Measurements from ENCODE around the gene GPX3. TPM values are rescaled to one million over a fixed set of nuclear protein-coding genes. Genes with fewer than 3 reads are reported as not detected.

The GPX3 gene
- total and polyA plus RNA-seq, 2 of the 13 experiments (the other 11 are each of a cell fraction or from before 2014, with no cell fraction given) = 33.8 to 1,892 TPM

DNA sequence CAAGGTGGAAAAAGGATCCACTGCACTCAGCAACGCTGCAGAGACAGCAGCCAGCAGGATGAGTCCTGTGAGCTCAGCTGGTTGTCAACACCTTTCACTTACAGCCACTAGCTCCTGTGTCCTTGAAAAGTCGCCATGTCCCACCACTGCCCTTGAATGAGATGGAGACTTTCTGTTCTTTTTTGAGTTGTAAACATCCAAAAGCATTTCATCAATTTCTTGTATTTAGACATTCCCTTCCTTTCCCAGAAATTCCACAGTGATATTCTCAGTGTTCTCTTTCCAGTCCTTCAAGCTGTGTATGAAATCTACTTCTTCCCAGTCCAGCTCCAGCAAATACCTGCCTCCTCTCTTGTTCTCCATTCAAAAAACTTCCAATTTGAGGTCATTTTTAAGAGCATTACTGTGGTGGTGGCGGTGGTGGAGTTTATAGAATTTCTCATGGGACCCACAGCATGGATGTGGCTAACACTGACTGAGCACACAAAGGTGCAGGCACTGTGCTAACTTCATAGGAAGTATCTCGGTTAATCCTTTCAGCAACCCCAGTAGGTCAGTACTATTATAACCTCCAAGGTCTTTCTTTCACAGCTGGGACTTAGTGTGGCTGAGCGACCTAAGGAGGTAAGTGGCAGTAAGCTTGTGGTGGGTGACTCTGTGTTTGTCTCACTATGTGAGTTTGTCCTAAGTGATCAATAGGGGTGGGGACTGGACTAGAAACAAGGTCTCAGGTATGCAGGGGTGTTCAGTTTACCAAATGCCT lies 15.0 kb upstream of the GPX3 start (continued):
- TF ChIP-seq, protein P1, sequence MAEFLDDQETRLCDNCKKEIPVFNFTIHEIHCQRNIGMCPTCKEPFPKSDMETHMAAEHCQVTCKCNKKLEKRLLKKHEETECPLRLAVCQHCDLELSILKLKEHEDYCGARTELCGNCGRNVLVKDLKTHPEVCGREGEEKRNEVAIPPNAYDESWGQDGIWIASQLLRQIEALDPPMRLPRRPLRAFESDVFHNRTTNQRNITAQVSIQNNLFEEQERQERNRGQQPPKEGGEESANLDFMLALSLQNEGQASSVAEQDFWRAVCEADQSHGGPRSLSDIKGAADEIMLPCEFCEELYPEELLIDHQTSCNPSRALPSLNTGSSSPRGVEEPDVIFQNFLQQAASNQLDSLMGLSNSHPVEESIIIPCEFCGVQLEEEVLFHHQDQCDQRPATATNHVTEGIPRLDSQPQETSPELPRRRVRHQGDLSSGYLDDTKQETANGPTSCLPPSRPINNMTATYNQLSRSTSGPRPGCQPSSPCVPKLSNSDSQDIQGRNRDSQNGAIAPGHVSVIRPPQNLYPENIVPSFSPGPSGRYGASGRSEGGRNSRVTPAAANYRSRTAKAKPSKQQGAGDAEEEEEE (CRISPR knock-in tag; IDR thresholded peaks at IDR 0.05; ENCODE audit: borderline replicate concordance) = no peak
- TF ChIP-seq ZNF441 (CRISPR knock-in tag; IDR thresholded peaks at IDR 0.05; ENCODE audit: borderline replicate concordance) = peak; percentile 38; the same call in 1 of the 2 replicates
- TF ChIP-seq MED1 (CRISPR knock-in tag; IDR thresholded peaks at IDR 0.05) = peak; percentile 81
- TF ChIP-seq SRSF4 (IDR thresholded peaks at IDR 0.05; ENCODE audit: low read depth, low read length, poor library complexity, severe bottlenecking) = no peak
- TF ChIP-seq, protein P2, sequence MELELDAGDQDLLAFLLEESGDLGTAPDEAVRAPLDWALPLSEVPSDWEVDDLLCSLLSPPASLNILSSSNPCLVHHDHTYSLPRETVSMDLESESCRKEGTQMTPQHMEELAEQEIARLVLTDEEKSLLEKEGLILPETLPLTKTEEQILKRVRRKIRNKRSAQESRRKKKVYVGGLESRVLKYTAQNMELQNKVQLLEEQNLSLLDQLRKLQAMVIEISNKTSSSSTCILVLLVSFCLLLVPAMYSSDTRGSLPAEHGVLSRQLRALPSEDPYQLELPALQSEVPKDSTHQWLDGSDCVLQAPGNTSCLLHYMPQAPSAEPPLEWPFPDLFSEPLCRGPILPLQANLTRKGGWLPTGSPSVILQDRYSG (CRISPR knock-in tag; IDR thresholded peaks at IDR 0.05) = no peak
- TF ChIP-seq SMARCC2 (IDR thresholded peaks at IDR 0.05) = no peak
- TF ChIP-seq KAT8 (CRISPR knock-in tag; IDR thresholded peaks at IDR 0.05) = no peak
- TF ChIP-seq KDM4B (CRISPR knock-in tag; IDR thresholded peaks at IDR 0.05) = no peak
- no peak for TF ChIP-seq NFRKB (IDR thresholded peaks at IDR 0.05)
- no peak for TF ChIP-seq ZNF782 (CRISPR knock-in tag; IDR thresholded peaks at IDR 0.05; ENCODE audit: borderline replicate concordance)
- no peak for TF ChIP-seq ZFP82 (CRISPR knock-in tag; IDR thresholded peaks at IDR 0.05; ENCODE audit: borderline replicate concordance)
- no peak for TF ChIP-seq HNRNPK (IDR thresholded peaks at IDR 0.05; ENCODE audit: low read depth, low read length, poor library complexity, severe bottlenecking)
- TF ChIP-seq, protein P3, sequence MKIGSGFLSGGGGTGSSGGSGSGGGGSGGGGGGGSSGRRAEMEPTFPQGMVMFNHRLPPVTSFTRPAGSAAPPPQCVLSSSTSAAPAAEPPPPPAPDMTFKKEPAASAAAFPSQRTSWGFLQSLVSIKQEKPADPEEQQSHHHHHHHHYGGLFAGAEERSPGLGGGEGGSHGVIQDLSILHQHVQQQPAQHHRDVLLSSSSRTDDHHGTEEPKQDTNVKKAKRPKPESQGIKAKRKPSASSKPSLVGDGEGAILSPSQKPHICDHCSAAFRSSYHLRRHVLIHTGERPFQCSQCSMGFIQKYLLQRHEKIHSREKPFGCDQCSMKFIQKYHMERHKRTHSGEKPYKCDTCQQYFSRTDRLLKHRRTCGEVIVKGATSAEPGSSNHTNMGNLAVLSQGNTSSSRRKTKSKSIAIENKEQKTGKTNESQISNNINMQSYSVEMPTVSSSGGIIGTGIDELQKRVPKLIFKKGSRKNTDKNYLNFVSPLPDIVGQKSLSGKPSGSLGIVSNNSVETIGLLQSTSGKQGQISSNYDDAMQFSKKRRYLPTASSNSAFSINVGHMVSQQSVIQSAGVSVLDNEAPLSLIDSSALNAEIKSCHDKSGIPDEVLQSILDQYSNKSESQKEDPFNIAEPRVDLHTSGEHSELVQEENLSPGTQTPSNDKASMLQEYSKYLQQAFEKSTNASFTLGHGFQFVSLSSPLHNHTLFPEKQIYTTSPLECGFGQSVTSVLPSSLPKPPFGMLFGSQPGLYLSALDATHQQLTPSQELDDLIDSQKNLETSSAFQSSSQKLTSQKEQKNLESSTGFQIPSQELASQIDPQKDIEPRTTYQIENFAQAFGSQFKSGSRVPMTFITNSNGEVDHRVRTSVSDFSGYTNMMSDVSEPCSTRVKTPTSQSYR (CRISPR knock-in tag; IDR thresholded peaks at IDR 0.05; ENCODE audit: borderline replicate concordance) = no peak
- TF ChIP-seq NR2C2 (CRISPR knock-in tag; IDR thresholded peaks at IDR 0.05; ENCODE audit: borderline replicate concordance) = no peak
- no peak for TF ChIP-seq MED8 (CRISPR knock-in tag; IDR thresholded peaks at IDR 0.05; ENCODE audit: insufficient replicate concordance)
- TF ChIP-seq NR2F1 (CRISPR knock-in tag; IDR thresholded peaks at IDR 0.05) = no peak
- TF ChIP-seq, protein P4, sequence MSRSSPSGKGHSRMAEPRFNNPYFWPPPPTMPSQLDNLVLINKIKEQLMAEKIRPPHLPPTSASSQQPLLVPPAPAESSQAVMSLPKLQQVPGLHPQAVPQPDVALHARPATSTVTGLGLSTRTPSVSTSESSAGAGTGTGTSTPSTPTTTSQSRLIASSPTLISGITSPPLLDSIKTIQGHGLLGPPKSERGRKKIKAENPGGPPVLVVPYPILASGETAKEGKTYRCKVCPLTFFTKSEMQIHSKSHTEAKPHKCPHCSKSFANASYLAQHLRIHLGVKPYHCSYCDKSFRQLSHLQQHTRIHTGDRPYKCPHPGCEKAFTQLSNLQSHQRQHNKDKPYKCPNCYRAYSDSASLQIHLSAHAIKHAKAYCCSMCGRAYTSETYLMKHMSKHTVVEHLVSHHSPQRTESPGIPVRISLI (CRISPR knock-in tag; IDR thresholded peaks at IDR 0.05; ENCODE audit: borderline replicate concordance) = no peak
- TF ChIP-seq ZNF598 (CRISPR knock-in tag; IDR thresholded peaks at IDR 0.05; ENCODE audit: borderline replicate concordance) = no peak
- no peak for TF ChIP-seq ZNF143 (CRISPR knock-in tag; IDR thresholded peaks at IDR 0.05)
- TF ChIP-seq ZNF652 (CRISPR knock-in tag; IDR thresholded peaks at IDR 0.05; ENCODE audit: borderline replicate concordance, low read depth) = no peak
- TF ChIP-seq ADNP (CRISPR knock-in tag; IDR thresholded peaks at IDR 0.05) = no peak
- TF ChIP-seq TSC22D2 (CRISPR knock-in tag; IDR thresholded peaks at IDR 0.05; ENCODE audit: borderline replicate concordance) = no peak
